Activated CD8-positive, alpha-beta memory T cell treated with anti-CD3 and anti-CD28 coated beads, Interleukin-2, amount 50 U/mL, for 24 hours (primary cell): ENCODE results near the gene FXYD5.
A peak's percentile ranks its signal among the peaks of the same experiment; 100 is the strongest.
"Not testable (repeated sequence)": the region's sequence is repeated elsewhere in the genome, so short reads cannot be mapped to it uniquely, and the experiment has no call there.

Experiments
- DNase-seq: peaks from one replicate; pipeline ENCODE4 v3.0.0-alpha.2; 2020; ENCODE audit errors: extremely low read depth

The FXYD5 gene

DNA sequence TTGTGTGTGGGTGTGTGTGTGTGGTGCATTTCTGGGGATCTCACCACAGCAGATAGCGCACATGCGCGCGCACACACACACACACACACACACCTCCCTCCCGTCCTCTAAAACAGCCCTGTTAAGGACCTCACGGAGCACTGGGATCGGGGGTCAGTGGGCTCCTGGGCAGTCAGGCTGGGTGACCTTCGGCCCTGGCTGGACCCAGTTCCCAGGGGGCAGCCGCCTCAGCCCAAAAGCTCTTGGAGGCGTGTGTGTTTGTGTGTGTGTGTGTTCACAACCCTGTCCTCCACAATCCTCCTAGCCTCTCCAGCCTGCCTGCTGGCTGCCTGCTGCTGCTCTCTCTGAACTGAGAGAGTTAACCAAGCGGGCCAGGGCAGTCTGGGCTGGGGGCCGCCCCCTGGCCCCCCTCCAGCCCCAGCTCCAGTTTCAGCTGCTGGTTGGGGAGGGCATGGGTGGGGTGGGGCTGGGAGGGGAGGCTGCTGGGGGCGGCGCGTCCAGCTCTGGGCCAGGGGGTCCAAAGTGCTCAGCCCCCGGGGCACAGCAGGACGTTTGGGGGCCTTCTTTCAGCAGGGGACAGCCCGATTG is 16.1 kb upstream of the FXYD5 start, which contains the start of gene FXYD1:
FXYD1 (plus strand) TSS at position 520 of the 588 bp plus-strand sequence. CDS start 1,256 bp downstream, outside the sequence.
- no peak for DNase-seq

DNA sequence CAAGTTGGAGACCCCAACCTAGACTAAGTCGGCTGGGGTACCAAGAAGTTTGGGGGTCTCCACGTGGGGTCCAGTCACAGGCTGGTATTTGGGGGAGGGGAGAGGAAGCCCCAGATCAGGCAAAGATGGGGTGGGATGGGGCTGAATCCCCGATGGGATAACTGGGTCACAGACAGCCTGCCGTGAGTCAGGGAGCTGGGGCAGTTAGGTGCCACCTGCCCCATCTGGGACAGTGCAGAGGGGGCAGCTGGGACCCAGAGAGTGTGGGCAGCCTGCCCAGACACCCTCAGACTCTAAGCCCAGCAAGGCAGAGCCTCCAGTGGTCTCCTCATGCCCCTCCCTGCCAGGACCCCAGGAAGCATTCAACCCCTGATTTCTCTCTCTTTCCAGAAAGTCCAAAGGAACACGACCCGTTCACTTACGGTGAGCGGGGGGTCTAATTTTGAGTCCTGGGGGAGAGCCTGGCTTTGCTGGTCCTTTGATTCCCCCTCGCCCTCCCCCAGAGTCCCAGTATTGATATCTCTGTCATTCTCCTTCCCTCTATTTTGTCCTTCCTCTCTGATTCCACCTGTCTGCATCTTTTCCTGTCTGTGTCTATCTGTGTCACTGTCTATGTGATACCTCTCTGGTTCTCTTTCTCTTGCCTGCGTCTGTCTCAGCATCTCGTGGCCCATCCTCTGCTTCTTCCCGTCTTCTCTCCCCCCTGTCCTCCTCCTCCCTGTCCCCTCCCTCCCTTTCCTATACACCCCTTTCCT is 14.2 kb upstream of the FXYD5 start:
- no peak for DNase-seq

- peak; percentile 87 for DNase-seq
Measured at GRCh38 chr19:35140962-35141836, 13.3 kb upstream of the FXYD5 start.

DNA sequence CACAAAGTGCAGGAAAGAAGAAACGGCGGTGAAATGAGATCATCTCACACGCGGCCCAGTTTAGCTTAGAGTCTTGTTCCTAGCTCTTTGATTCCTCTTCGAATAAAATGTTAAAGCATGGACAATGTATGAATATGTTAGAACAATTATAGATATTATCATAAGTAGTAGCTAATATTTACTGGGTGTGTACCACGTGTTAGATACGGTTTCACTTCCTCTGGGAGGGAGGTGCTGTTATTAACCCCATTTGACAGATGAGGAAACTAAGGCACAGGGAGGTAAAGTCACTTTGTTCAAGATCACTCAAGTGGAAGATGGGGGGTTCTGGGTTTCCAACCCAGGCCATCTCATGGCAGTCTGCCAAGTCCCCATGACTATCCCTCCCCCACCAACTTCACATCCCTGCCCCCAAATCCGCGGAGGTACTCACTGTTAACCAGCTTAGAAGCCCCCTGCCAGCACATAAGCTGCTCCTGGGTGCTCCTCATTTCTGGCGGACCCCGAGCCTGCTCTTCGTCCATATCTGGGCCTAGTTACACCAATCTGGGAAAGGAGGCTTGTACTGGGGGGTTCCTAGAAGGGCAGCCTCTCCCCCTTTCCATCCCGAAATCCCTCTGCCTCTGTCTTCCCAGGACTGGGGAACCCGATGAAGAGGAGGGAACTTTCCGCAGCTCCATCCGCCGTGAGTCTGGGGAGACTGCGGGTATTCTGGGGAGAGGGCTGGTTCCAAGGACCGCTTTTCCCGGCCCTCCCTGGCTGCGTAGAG is 12.5 kb upstream of the FXYD5 start:
- DNase-seq: no peak

DNA sequence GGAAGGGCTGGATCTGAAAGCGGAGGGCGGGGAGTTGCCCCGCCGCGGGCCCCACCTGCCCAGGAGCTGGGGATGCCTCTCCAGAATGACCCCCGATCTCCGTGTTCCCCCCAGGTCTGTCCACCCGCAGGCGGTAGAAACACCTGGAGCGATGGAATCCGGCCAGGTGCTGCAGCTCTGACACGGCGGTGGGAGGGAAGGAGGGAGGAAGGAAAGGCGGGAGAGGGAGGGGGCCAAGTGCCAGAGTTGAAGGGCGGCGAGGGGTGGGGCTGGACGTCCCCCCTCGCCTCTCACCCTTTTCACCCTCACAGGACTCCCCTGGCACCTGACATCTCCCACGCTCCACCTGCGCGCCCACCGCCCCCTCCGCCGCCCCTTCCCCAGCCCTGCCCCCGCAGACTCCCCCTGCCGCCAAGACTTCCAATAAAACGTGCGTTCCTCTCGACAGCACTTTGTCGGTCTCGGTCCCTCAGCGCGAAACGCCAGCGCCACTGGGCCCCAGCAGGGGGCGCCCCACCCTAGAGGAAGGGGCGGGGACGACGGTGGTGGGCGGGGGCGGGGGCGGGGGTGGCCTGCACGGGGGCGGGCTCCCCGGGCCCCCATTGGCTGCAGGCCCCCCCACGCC is 11.8 kb upstream of the FXYD5 start:
- no peak for DNase-seq

DNA sequence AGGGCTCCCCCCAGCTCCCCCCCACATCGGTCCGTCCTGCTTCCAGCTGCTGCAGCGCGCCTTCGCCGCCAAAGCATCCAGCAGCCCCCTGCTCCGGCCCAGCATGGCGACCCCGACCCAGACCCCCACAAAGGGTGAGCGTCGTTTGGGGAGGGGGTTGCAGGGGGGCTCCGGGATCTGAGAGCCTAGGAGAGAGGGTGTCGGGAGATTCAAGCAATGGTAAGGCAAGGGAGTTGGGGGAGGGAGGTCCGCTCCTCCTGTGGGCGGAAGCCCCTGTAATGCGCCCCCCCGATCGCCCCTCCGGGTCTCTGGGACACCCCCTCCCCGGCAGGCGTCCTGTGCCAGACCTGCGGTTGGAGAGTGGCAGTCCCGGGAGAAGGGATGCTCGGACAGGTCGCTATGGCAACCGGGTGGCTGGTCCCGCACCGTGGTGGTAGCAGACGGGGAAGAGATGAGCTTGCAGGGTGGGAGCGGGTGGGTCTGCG is 11.3 kb upstream of the FXYD5 start, which contains the start of gene FXYD7:
FXYD7 (plus strand) TSS at position 25 of the 485 bp plus-strand sequence; CDS start at position 104, 79 bp downstream.
- no peak for DNase-seq

GRCh38 chr19:35143818-35144217 is 10.7 kb upstream of the FXYD5 start:
- DNase-seq: no peak

- no peak for DNase-seq
Measured at GRCh38 chr19:35144259-35144599, 10.3 kb upstream of the FXYD5 start.

DNA sequence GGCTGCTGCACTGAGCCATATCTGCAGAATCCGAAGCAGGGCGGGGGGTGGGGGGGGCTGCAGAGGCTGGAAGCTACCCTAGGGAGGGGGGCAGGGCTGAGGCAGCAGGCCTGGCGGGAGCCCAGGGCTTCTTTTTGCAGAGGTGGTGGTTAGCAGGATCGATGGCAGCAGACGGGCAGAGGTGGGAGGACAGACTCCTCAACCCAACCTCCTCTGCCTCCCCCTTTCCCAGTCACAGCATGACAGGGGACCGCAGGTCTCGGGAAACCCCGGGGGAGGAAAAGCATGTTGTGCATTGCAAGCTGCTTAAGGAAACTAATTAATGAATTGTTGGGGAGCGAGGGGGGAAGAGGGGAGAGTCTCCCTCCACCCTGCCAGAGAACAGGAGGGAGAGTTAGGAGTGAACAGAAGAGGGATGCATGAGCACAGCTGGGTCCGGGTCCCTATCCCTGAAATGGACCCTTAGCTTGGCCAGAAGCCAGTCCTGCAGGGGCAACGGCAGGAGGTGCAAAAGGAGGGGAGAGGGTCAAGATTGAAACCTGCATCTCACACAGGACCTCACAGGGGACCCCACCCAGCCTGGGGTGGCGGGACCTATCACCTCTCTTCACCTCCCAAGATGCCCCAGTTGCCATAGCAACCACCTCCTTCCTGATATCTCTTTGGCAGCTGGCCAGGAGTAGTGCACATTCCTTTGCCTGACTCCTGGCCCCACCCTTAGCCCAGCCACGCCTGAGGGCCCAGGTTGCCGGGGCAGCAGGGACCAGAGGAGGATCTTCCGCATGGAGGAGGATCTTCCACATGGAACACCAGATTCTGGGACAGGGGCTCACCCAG is 9.7 kb upstream of the FXYD5 start:
- DNase-seq: no peak

DNA sequence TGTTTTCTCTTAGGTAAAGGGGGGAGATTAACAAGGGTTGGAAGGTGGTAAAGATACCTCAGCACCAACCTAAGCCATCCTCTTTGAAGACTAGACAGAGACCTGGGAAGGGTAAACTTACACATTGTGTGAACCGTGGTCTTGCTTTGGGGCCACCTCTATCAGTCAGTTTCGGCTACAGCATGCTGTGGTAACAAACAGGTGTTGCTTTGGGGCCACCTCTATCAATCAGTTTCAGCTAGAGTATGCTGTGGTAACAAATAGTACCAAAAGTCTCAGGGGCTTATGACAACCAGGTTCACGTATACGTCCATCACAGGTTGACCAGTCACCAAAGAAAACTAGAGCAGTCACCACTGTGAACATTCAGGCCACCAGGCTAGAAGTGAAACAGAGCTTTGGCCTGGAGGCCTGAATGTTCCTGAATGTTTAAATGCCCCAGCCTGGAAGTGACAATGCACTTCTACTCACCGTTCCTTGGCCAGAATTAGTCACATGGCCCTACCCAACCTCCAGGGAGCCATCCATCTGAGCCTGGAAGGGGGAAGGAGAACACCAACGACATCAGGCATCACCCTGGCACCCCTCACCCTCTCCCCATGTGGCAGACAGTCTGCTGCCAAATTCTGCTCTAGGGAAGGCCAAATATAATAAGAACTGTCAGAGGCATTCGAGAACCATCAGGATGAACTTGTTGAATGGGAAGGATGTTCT is 7.6 kb upstream of the FXYD5 start:
- no peak for DNase-seq

GRCh38 chr19:35149463-35149862 is 5.1 kb upstream of the FXYD5 start:
- no peak for DNase-seq

GRCh38 chr19:35150445-35150844 is 4.1 kb upstream of the FXYD5 start:
- DNase-seq: no peak

DNA sequence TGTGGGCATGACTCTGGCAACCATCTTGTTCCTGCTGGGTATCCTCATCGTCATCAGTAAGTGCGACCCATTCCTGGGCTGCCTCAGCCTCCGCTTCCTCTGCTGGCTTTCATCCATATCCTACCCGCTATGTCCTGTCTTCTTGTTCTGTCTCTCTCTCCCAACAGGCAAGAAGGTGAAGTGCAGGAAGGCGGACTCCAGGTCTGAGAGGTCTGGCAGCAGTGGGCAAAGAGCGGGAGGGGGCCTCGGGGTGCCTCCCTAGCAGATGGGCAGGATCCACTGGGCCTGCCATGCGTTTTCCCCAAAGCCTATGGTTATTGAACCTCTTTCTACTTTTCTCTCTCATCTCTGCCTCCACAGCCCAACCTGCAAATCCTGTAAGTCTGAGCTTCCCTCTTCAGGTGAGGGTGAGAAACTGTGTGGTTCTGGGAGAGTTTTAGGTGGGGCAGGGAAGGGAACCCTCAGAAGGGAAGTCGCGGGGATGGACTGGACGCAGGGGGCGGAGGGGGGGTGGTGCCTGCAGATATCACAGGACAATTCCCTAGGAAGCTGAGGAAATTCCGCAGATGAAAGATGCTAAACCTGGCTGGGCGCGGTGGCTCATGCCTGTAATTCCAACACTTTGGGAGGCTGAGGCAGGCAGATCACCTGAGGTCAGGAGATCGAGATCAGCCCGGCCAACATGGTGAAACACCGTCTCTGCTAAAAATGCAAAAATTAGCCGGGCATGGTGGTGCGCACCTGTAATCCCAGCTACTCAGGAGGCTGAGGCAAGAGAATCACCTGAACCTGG is 3.1 kb upstream of the FXYD5 start:
- DNase-seq: no peak

DNA sequence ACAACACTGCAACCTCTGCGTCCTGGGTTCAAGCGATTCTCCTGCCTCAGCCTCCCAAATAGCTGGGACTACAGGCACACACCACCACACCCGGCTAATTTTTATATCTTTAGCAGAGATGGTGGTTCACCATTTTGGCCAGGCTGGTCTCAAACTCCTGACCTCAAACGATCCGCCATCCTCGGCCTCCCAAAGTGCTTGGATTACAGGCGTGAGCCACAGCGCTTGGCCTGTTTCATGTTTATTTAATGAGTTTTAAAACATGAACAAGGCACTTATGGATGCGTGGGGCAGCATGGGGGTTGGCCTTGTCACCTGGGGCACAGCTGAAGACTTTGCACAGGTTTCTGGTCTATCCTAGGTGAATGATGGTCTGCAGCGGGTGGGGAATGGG is 1.4 kb upstream of the FXYD5 start:
- DNase-seq: not testable (repeated sequence)

DNA sequence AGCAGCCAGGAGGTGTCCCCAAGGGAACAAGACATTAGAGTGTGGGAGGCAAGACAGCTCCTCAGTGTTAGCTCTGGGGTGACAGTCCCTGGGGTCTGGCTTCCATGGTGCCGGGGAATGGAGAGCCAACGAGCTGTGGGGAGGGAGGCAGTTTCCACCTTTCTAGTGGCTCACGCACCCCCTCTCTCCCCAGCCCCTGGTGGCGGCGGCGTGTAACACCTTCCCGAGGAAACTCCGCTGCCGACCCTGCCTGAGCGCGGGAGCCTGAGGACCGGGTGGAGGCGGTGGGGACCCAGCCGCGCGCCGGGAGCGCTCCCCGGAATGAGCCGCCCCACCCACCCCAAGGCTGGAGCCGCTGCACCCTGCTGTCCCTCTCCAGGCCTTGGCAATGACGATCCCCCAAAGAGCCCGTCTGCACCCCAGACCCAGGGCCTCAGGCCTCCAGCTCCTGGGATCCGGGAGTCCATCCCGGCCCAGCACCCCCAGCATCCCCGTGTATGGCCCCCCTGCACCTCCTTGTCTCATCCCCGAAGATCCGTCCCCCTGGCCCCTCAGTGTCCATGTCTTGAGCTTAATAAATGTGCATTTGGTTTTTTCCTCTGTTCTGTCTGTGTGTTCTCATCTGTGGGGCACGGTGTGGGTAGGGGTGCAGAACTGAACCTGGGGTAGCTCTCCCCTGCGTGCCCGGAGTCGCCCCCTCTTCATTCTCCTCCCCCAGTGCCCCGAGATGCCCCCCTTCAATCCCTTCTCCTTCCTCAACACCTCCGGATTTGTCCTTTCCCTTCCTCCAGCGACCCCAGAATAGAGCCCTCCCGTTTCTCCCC is 622 bp upstream of the FXYD5 start:
- no peak for DNase-seq

DNA sequence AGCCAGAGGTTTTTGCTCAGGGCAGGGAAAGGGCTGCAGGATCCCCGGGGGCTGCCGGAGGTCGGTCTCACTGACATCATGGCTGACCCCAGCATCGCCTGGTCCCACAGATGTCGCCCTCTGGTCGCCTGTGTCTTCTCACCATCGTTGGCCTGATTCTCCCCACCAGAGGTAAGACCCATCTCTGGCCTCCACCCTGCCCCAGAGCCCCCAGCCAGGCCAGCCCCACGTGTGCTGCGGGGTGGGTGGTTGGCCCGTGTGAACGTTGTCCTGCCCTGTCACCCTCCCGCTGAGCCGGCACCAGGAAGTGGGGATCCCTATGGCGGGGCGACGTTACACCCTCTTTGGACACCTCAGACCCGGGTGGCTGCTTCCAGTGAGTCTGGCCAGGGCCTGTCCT is 906 bp downstream of the FXYD5 start:
- no peak for DNase-seq

GRCh38 chr19:35155981-35156672 is 1.6 kb downstream of the FXYD5 start:
- DNase-seq: no peak
